A549 (cell line): ENCODE data around the gene L3MBTL2.
"Not testable (repeated sequence)": the region's sequence is repeated elsewhere in the genome, so short reads cannot be mapped to it uniquely, and the experiment has no call there.

Experiments used
- CTCF ChIP-seq: fragments of >200 bp; sonication (Bioruptor Twin); formaldehyde crosslinking; IDR thresholded peaks from 3 replicates; pipeline ENCODE4 v1.5.1; 2016
- ELK1 ChIP-seq: fragments of 150-350 bp; IDR thresholded peaks from 2 replicates; pipeline ENCODE4 v1.6.1; 2014; ENCODE audit warnings: low read depth, mild to moderate bottlenecking, low read length
- HOXA7 ChIP-seq: fragments of 250-450 bp; sonication (Bioruptor Pico); IDR thresholded peaks from 2 replicates; pipeline ENCODE4 v1.5.0; 2020; ENCODE audit warnings: mild to moderate bottlenecking, moderate library complexity
- RAD21 ChIP-seq, 2 experiments: fragments of >200 bp in 1 of 2; sonication (Bioruptor Twin) in 1 of 2; formaldehyde crosslinking in 1 of 2; IDR thresholded peaks in 1 of 2; conservative IDR thresholded peaks in 1 of 2; 2 replicates in 1 of 2; 3 replicates in 1 of 2; pipeline ENCODE4 v1.6.1; 2012 to 2018; ENCODE audit warnings: inconsistent platforms in 1 of 2
- TF ChIP-seq, protein P1 (sequence below): fragments of 200-600 bp; sonication (generic); IDR thresholded peaks from 2 replicates; pipeline ENCODE4 v1.6.1; 2016; ENCODE audit warnings: antibody characterized with exemption, mild to moderate bottlenecking, moderate library complexity

DNA sequence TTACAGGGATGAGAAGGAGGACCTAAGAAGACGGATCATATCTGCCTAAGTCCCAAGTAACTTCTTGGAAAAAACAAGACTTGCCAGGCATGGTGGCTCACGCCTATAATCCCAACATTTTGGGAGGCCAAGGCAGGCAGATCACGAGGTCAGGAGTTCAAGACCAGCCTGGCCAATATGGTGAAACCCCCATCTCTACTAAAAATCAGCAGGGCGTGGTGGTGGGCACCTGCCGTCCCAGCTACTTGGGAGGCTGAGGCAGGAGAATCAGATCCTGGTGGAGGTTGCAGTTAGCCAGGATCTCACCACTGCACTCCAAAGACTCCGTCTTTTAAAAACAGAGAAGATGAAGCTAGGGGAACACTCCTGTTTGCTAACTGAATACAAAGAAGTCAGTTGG is 24.8 kb upstream of the L3MBTL2 start:
- TF ChIP-seq CTCF; HOXA7 (CRISPR knock-in tag); ELK1; RAD21 (conservative IDR thresholded peaks at IDR 0.05 in 1 of 2, IDR thresholded peaks at IDR 0.05 in 1 of 2): not testable (repeated sequence)
- TF ChIP-seq, protein P1, sequence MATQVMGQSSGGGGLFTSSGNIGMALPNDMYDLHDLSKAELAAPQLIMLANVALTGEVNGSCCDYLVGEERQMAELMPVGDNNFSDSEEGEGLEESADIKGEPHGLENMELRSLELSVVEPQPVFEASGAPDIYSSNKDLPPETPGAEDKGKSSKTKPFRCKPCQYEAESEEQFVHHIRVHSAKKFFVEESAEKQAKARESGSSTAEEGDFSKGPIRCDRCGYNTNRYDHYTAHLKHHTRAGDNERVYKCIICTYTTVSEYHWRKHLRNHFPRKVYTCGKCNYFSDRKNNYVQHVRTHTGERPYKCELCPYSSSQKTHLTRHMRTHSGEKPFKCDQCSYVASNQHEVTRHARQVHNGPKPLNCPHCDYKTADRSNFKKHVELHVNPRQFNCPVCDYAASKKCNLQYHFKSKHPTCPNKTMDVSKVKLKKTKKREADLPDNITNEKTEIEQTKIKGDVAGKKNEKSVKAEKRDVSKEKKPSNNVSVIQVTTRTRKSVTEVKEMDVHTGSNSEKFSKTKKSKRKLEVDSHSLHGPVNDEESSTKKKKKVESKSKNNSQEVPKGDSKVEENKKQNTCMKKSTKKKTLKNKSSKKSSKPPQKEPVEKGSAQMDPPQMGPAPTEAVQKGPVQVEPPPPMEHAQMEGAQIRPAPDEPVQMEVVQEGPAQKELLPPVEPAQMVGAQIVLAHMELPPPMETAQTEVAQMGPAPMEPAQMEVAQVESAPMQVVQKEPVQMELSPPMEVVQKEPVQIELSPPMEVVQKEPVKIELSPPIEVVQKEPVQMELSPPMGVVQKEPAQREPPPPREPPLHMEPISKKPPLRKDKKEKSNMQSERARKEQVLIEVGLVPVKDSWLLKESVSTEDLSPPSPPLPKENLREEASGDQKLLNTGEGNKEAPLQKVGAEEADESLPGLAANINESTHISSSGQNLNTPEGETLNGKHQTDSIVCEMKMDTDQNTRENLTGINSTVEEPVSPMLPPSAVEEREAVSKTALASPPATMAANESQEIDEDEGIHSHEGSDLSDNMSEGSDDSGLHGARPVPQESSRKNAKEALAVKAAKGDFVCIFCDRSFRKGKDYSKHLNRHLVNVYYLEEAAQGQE = not testable (repeated sequence)
